Measurements from ENCODE around the gene SNX5.
A peak's percentile ranks its signal among the peaks of the same experiment; 100 is the strongest.

DNA sequence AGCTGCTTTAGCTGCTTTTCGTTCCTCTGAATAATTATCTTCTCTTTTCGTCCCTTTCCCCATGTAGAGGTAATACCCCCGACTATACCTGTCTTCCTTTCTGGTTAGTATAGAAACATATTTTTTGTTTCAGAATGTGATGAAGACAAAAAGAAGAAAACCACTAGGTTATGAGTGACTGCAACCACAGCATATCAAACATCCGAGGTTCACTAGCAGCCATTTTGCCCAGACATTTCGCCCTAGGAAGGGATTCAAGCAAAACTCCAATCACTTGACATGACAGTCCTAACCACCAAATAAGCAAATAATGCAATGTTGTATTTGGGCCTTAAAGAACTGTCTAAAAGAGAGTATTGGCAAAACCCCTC lies 9.4 kb downstream of the SNX5 start:
- TF ChIP-seq, protein P1, sequence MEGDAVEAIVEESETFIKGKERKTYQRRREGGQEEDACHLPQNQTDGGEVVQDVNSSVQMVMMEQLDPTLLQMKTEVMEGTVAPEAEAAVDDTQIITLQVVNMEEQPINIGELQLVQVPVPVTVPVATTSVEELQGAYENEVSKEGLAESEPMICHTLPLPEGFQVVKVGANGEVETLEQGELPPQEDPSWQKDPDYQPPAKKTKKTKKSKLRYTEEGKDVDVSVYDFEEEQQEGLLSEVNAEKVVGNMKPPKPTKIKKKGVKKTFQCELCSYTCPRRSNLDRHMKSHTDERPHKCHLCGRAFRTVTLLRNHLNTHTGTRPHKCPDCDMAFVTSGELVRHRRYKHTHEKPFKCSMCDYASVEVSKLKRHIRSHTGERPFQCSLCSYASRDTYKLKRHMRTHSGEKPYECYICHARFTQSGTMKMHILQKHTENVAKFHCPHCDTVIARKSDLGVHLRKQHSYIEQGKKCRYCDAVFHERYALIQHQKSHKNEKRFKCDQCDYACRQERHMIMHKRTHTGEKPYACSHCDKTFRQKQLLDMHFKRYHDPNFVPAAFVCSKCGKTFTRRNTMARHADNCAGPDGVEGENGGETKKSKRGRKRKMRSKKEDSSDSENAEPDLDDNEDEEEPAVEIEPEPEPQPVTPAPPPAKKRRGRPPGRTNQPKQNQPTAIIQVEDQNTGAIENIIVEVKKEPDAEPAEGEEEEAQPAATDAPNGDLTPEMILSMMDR (CRISPR knock-in tag; IDR thresholded peaks at IDR 0.05) = no peak
- TF ChIP-seq, protein P2, sequence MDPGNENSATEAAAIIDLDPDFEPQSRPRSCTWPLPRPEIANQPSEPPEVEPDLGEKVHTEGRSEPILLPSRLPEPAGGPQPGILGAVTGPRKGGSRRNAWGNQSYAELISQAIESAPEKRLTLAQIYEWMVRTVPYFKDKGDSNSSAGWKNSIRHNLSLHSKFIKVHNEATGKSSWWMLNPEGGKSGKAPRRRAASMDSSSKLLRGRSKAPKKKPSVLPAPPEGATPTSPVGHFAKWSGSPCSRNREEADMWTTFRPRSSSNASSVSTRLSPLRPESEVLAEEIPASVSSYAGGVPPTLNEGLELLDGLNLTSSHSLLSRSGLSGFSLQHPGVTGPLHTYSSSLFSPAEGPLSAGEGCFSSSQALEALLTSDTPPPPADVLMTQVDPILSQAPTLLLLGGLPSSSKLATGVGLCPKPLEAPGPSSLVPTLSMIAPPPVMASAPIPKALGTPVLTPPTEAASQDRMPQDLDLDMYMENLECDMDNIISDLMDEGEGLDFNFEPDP (CRISPR knock-in tag; conservative IDR thresholded peaks at IDR 0.05) = peak; percentile 86; the same call in 1 of the 2 replicates
- TF ChIP-seq SNAI1 (CRISPR knock-in tag; IDR thresholded peaks at IDR 0.05; ENCODE audit: borderline replicate concordance) (0 out of 2 replicates have a peak, but pooled peaks have one; percentile 49), TCF7 (IDR thresholded peaks at IDR 0.05; ENCODE audit: low read depth) (0 out of 2 replicates have a peak, but pooled peaks have one; percentile 25), ZBTB38 (CRISPR knock-in tag; IDR thresholded peaks at IDR 0.05) (no peak), ZNF138 (CRISPR knock-in tag; IDR thresholded peaks at IDR 0.05; ENCODE audit: low read depth) (no peak), MAFG (CRISPR knock-in tag; IDR thresholded peaks at IDR 0.05) (0 out of 2 replicates have a peak, but pooled peaks have one; percentile 12), SIN3A (IDR thresholded peaks at IDR 0.05; ENCODE audit: borderline replicate concordance, low read depth, low read length) (no peak), ZMYM4 (CRISPR knock-in tag; IDR thresholded peaks at IDR 0.05) (no peak), NCOR1 (IDR thresholded peaks at IDR 0.05; ENCODE audit: borderline replicate concordance, low read length) (no peak), KLF15 (CRISPR knock-in tag; IDR thresholded peaks at IDR 0.05; ENCODE audit: borderline replicate concordance) (no peak), EZH2 (conservative IDR thresholded peaks at IDR 0.05; ENCODE audit: low read depth, low read length) (no peak)
- TF ChIP-seq, protein P3, sequence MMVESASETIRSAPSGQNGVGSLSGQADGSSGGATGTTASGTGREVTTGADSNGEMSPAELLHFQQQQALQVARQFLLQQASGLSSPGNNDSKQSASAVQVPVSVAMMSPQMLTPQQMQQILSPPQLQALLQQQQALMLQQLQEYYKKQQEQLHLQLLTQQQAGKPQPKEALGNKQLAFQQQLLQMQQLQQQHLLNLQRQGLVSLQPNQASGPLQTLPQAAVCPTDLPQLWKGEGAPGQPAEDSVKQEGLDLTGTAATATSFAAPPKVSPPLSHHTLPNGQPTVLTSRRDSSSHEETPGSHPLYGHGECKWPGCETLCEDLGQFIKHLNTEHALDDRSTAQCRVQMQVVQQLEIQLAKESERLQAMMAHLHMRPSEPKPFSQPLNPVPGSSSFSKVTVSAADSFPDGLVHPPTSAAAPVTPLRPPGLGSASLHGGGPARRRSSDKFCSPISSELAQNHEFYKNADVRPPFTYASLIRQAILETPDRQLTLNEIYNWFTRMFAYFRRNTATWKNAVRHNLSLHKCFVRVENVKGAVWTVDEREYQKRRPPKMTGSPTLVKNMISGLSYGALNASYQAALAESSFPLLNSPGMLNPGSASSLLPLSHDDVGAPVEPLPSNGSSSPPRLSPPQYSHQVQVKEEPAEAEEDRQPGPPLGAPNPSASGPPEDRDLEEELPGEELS (CRISPR knock-in tag; IDR thresholded peaks at IDR 0.05) = no peak
